Measurements from ENCODE around the gene RPTOR.

- TF ChIP-seq, protein P1, sequence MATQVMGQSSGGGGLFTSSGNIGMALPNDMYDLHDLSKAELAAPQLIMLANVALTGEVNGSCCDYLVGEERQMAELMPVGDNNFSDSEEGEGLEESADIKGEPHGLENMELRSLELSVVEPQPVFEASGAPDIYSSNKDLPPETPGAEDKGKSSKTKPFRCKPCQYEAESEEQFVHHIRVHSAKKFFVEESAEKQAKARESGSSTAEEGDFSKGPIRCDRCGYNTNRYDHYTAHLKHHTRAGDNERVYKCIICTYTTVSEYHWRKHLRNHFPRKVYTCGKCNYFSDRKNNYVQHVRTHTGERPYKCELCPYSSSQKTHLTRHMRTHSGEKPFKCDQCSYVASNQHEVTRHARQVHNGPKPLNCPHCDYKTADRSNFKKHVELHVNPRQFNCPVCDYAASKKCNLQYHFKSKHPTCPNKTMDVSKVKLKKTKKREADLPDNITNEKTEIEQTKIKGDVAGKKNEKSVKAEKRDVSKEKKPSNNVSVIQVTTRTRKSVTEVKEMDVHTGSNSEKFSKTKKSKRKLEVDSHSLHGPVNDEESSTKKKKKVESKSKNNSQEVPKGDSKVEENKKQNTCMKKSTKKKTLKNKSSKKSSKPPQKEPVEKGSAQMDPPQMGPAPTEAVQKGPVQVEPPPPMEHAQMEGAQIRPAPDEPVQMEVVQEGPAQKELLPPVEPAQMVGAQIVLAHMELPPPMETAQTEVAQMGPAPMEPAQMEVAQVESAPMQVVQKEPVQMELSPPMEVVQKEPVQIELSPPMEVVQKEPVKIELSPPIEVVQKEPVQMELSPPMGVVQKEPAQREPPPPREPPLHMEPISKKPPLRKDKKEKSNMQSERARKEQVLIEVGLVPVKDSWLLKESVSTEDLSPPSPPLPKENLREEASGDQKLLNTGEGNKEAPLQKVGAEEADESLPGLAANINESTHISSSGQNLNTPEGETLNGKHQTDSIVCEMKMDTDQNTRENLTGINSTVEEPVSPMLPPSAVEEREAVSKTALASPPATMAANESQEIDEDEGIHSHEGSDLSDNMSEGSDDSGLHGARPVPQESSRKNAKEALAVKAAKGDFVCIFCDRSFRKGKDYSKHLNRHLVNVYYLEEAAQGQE (IDR thresholded peaks at IDR 0.05; ENCODE audit: borderline replicate concordance): no peak
- TF ChIP-seq, protein P2, sequence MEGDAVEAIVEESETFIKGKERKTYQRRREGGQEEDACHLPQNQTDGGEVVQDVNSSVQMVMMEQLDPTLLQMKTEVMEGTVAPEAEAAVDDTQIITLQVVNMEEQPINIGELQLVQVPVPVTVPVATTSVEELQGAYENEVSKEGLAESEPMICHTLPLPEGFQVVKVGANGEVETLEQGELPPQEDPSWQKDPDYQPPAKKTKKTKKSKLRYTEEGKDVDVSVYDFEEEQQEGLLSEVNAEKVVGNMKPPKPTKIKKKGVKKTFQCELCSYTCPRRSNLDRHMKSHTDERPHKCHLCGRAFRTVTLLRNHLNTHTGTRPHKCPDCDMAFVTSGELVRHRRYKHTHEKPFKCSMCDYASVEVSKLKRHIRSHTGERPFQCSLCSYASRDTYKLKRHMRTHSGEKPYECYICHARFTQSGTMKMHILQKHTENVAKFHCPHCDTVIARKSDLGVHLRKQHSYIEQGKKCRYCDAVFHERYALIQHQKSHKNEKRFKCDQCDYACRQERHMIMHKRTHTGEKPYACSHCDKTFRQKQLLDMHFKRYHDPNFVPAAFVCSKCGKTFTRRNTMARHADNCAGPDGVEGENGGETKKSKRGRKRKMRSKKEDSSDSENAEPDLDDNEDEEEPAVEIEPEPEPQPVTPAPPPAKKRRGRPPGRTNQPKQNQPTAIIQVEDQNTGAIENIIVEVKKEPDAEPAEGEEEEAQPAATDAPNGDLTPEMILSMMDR (IDR thresholded peaks at IDR 0.05; ENCODE audit: poor library complexity, severe bottlenecking): no peak
- TF ChIP-seq POLR2AphosphoS5 (IDR thresholded peaks at IDR 0.05) (no peak), TAF1 (IDR thresholded peaks at IDR 0.05; ENCODE audit: low read depth) (no peak), EZH2 (IDR thresholded peaks at IDR 0.05; ENCODE audit: borderline replicate concordance, insufficient read depth, low read length, poor library complexity, severe bottlenecking) (no peak), EP300 (conservative IDR thresholded peaks at IDR 0.05; ENCODE audit: poor library complexity, severe bottlenecking) (no peak), SMC3 (conservative IDR thresholded peaks at IDR 0.05; ENCODE audit: poor library complexity) (no peak), MXI1 (conservative IDR thresholded peaks at IDR 0.05; ENCODE audit: poor library complexity, severe bottlenecking) (no peak), RAD21 (conservative IDR thresholded peaks at IDR 0.05) (no peak)
Measured at GRCh38 chr17:80675438-80676095, 130.9 kb downstream of the RPTOR start.
